ENCODE measurements around the gene MTMR12.

MTMR12 gene

DNA sequence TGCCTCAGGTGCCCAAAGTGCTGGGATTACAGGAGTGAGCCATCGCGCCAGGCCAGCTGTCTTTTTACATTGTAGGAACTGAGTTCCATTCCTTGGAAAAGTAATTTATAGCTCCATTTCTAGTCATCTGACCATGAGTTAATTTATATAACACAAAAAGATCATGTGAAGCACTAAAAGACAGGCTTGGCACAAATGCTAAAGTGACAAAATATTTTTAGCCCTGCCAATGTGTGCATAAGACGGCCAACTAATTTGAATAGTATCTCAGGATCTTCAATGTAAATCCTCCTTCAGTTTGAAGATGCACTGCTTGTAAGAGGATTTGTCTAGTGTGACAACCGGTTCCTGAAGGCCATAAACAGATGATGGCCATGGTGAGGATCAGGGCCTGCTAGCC is 49.1 kb downstream of the MTMR12 start:
- no peak overlapping the region for H3K27ac Mint-ChIP-seq
- H3K4me1 Mint-ChIP-seq: no peaks in the 10 kb centered on the region
- H3K27me3 Mint-ChIP-seq (ENCODE audit: low read depth): no peaks in the 10 kb centered on the region
- no peak overlapping the region for H3K4me3 Mint-ChIP-seq
- TF ChIP-seq, protein P1, sequence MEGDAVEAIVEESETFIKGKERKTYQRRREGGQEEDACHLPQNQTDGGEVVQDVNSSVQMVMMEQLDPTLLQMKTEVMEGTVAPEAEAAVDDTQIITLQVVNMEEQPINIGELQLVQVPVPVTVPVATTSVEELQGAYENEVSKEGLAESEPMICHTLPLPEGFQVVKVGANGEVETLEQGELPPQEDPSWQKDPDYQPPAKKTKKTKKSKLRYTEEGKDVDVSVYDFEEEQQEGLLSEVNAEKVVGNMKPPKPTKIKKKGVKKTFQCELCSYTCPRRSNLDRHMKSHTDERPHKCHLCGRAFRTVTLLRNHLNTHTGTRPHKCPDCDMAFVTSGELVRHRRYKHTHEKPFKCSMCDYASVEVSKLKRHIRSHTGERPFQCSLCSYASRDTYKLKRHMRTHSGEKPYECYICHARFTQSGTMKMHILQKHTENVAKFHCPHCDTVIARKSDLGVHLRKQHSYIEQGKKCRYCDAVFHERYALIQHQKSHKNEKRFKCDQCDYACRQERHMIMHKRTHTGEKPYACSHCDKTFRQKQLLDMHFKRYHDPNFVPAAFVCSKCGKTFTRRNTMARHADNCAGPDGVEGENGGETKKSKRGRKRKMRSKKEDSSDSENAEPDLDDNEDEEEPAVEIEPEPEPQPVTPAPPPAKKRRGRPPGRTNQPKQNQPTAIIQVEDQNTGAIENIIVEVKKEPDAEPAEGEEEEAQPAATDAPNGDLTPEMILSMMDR (IDR thresholded peaks at IDR 0.05; ENCODE audit: unreplicated experiment in 3 of 3): no peak
- H3K36me3 Mint-ChIP-seq (ENCODE audit: low read depth): peaks cover 84% of the 10 kb centered on the region
- no peaks in the 10 kb centered on the region for H3K9me3 Mint-ChIP-seq

DNA sequence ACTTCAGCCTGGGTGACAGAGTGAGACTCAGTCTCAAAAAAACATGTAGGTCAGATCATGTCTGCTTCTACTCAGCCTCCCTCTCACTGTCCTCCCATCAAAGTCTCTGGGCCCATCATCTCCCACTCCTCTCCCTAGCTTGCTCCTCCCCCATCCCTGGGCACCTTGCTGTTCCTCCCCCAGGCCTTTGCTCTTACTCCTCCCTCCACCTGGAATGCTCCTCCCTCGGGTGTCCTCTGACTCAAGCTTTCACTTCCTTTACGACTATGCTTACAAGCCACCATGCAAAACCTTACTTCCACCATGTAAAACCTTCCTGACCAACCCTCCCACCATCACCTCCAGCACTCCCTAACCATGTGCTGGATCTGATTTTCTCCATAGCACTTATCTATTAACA is 51.5 kb downstream of the MTMR12 start:
- H3K9me3 Mint-ChIP-seq: no peaks in the 10 kb centered on the region
- TF ChIP-seq, protein P1 (IDR thresholded peaks at IDR 0.05; ENCODE audit: unreplicated experiment in 3 of 3): no peak
- H3K27ac Mint-ChIP-seq: peak overlapping the region in 1 of 3 experiments; percentile 14
- H3K4me3 Mint-ChIP-seq: no peak overlapping the region
- H3K36me3 Mint-ChIP-seq (ENCODE audit: low read depth): peaks cover 79% of the 10 kb centered on the region
- peaks cover 4% of the 10 kb centered on the region for H3K4me1 Mint-ChIP-seq
- H3K27me3 Mint-ChIP-seq (ENCODE audit: low read depth): no peaks in the 10 kb centered on the region

DNA sequence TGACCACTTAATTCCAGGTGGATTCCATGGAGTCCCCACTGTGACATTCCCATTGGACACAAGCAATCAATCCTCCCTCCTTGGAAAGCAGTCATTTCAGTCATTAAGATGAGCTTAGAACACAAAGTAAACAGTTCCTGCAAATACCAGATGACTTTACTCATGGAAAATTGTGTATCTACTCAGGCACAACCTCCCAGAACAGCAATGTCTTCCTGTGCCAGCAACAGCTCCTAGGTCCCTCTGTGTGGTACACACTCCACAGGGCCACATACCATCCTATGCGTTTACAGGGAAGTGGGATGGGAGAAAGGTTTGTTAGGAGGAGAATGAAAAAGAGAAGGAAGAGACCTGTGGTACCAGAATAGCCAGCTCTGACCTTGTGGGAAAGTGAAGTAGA is 53.7 kb downstream of the MTMR12 start:
- Mint-ChIP-seq H3K27me3 (ENCODE audit: low read depth) (no peaks in the 10 kb centered on the region), H3K4me3 (no peak overlapping the region), H3K4me1 (peaks cover 17% of the 10 kb centered on the region), H3K27ac (no peak overlapping the region), H3K36me3 (ENCODE audit: low read depth) (peaks cover 76% of the 10 kb centered on the region), H3K9me3 (no peaks in the 10 kb centered on the region)
- TF ChIP-seq, protein P1 (IDR thresholded peaks at IDR 0.05; ENCODE audit: unreplicated experiment in 3 of 3): no peak

DNA sequence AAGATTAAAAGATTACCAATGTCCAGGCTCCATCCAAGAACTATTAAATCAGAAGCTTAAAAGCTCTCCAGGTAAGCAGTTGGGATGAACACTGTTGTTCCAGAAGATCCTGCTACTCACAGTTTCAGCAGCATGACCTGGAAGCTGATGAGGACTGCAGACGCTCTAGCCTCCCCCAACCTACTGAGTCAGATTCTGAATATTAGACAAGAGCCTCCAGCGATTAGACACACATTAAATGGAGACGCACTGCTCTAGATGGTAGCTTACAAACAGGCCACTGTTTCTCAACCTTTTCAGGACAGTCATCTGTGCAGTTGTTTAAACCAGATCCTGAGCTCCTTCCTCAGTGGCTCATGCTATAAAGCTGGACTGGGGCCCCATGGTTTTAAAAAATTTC is 54.3 kb downstream of the MTMR12 start:
- H3K4me1 Mint-ChIP-seq: peaks cover 17% of the 10 kb centered on the region
- H3K27me3 Mint-ChIP-seq (ENCODE audit: low read depth): no peaks in the 10 kb centered on the region
- no peak overlapping the region for H3K27ac Mint-ChIP-seq
- peaks cover 76% of the 10 kb centered on the region for H3K36me3 Mint-ChIP-seq (ENCODE audit: low read depth)
- TF ChIP-seq, protein P1 (IDR thresholded peaks at IDR 0.05; ENCODE audit: unreplicated experiment in 3 of 3): no peak
- no peak overlapping the region for H3K4me3 Mint-ChIP-seq
- no peaks in the 10 kb centered on the region for H3K9me3 Mint-ChIP-seq

DNA sequence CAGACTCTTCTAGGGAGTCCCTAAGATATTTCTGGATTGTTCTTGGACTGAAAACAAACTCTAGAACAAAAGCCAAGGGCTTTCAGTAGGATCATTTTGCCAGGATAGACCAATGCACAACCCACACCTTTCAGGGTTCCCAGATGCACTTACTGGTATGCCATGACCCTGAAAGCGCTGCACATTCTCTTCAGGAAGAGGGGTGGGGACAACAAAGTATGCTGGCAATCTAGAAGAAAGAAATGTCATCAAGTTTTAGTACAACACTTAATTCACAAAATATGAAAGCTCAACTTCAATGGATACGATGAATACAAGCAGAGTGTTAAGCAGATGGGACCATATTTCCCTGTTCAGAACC is 57.2 kb downstream of the MTMR12 start:
- Mint-ChIP-seq H3K36me3 (ENCODE audit: low read depth) (peaks cover 76% of the 10 kb centered on the region), H3K27me3 (ENCODE audit: low read depth) (no peaks in the 10 kb centered on the region), H3K4me3 (no peak overlapping the region), H3K9me3 (no peaks in the 10 kb centered on the region), H3K4me1 (peaks cover 17% of the 10 kb centered on the region), H3K27ac (peak overlapping the region; percentile 60 to 85 (median 68))
- TF ChIP-seq, protein P1 (IDR thresholded peaks at IDR 0.05; ENCODE audit: unreplicated experiment in 3 of 3): no peak

DNA sequence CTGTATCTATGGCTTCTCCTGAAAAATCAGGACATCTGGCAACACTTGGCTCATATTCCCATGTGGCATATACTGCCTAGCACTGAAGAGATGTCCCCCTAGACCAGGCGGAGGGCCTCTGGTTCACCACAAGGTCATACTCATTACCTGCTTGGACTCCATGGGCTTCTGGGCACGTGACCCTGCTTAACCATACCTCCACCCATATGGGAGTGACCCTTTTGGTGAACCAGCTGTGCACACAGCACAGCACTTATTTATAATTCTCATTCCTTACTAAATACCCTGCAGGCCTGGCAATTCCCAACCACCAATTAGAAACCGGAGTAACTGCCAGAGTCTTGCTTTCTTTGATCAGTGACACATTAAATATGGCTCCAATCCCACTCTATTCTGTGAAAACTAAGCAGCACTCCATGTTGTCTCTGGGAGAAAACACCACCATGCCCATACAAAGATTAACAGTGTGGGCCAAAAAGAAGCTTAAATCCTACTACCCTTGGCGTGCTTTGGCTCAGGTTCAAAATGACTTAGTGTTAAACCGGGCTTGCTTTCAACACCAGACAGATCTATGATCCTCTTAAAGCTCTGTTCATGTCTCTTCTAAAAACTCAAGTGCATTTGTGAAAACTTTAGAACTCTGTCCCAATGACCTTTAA is 57.7 kb downstream of the MTMR12 start:
- Mint-ChIP-seq H3K27me3 (ENCODE audit: low read depth) (no peaks in the 10 kb centered on the region), H3K36me3 (ENCODE audit: low read depth) (peaks cover 76% of the 10 kb centered on the region), H3K9me3 (no peaks in the 10 kb centered on the region), H3K27ac (peak overlapping the region; percentile 60 to 85 (median 68)), H3K4me3 (no peak overlapping the region), H3K4me1 (peaks cover 17% of the 10 kb centered on the region)
- TF ChIP-seq, protein P1 (IDR thresholded peaks at IDR 0.05; ENCODE audit: unreplicated experiment in 3 of 3): no peak

Measured in nephron (organoid).